Right lobe of liver (tissue), 6 donors: ENCODE data around the gene SKIC8. TPM values are rescaled to one million over a fixed set of nuclear protein-coding genes. Genes with fewer than 3 reads are reported as not detected.

Experiments
- ATAC-seq, 4 donors: fragments of 200-7000 bp; cut with Tn5 transposase; one replicate each; pipeline ENCODE4 v1.9.1; 2020; ENCODE audit warnings: mild to moderate bottlenecking in 4 of 4, moderate library complexity in 4 of 4
- DNase-seq, 3 donors: peaks; one replicate each; pipeline ENCODE4 v3.0.0-alpha.2; 2020
- H3K27ac ChIP-seq, 3 donors: fragments of 200-600 bp; one replicate each; pipeline ENCODE4 v1.8.0; 2022
- H3K27me3 ChIP-seq, 2 donors: fragments of 200-600 bp; one replicate each; pipeline ENCODE4 v1.8.0; 2022
- H3K36me3 ChIP-seq, 4 donors: fragments of 200-600 bp; sonication (generic) in 1 of 4; one replicate each; pipeline versions ENCODE4 v1.5.1 to v1.8.0; 2017 to 2022; ENCODE audit warnings: control low read depth in 1 of 4
- H3K4me1 ChIP-seq, 4 donors: fragments of 200-600 bp; sonication (generic) in 1 of 4; one replicate each; pipeline versions ENCODE4 v1.5.1 to v1.8.0; 2017 to 2022; ENCODE audit warnings: control low read depth in 1 of 4
- H3K4me3 ChIP-seq, 3 donors: fragments of 200-600 bp; one replicate each; pipeline ENCODE4 v1.8.0; 2022
- H3K9me3 ChIP-seq, 4 donors: fragments of 200-600 bp; sonication (generic) in 1 of 4; one replicate each; pipeline versions ENCODE4 v1.5.1 to v1.8.0; 2017 to 2022; ENCODE audit warnings: control low read depth in 1 of 4
- POLR2A ChIP-seq: fragments of 450-650 bp; IDR thresholded peaks from one replicate; pipeline ENCODE4 v1.6.1; 2017; ENCODE audit warnings: antibody characterized with exemption, mild to moderate bottlenecking
- WGBS: methylation state at CpG from one replicate; pipeline ENCODE4 v1.1.6; 2018; ENCODE audit warnings: low coverage, low lambda C conversion rate; ENCODE audit not compliant: insufficient coverage; ENCODE audit errors: missing lambda C conversion rate; 5-methylcytosine and 5-hydroxymethylcytosine counted together
- intact Hi-C, 2 donors: fragments of 100-400 bp; cut with DNase I; formaldehyde crosslinking; loops; one replicate each; pipeline versions ENCODE4 v1.11.2 to v1.14.1; 2022
- total RNA-seq, 6 experiments: library from RNA; depleted of rRNA in 2 of 6; stranded (reverse); fragments of >200 nt in 2 of 6; fragmentation: NEBNext Ultra II Directional in 3 of 6; extraction: Animal tissue kit (Norgen Biotek cat#: 25700) in 3 of 6; gene quantifications; one replicate each; pipeline versions ENCODE4 v1.1.0 to v1.2.4, GENCODE V29; 2016 to 2023
- TF ChIP-seq, protein P1 (sequence below), 4 donors: fragments of 200-600 bp in 3 of 4; fragments of 450-650 bp in 1 of 4; IDR thresholded peaks; one replicate each; pipeline versions ENCODE4 v1.5.1 to v1.8.0; 2016 to 2022; ENCODE audit warnings: antibody characterized with exemption in 4 of 4, mild to moderate bottlenecking in 2 of 4
- donor health status: DM: no; HTN: yes; CAD: no.
- donor health status: DM: no; HTN: no; CAD: no.
- donor health status: DM: no; HTN: no; CAD: no.
- donor health status: DM: no; HTN: yes; CAD: no.
- donor health status: DM: no; HTN: yes; CAD: no.

Gene SKIC8
- total RNA-seq, 6 experiments from 2014 or later, result 21.7 to 30.3 (median 23.0) TPM

- TF ChIP-seq, protein P1, sequence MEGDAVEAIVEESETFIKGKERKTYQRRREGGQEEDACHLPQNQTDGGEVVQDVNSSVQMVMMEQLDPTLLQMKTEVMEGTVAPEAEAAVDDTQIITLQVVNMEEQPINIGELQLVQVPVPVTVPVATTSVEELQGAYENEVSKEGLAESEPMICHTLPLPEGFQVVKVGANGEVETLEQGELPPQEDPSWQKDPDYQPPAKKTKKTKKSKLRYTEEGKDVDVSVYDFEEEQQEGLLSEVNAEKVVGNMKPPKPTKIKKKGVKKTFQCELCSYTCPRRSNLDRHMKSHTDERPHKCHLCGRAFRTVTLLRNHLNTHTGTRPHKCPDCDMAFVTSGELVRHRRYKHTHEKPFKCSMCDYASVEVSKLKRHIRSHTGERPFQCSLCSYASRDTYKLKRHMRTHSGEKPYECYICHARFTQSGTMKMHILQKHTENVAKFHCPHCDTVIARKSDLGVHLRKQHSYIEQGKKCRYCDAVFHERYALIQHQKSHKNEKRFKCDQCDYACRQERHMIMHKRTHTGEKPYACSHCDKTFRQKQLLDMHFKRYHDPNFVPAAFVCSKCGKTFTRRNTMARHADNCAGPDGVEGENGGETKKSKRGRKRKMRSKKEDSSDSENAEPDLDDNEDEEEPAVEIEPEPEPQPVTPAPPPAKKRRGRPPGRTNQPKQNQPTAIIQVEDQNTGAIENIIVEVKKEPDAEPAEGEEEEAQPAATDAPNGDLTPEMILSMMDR (IDR thresholded peaks at IDR 0.05), result no peak
- no peak for TF ChIP-seq POLR2A
- WGBS, result 97% methylated on average over 2 of the region's 4 CpGs
- DNase-seq (no peak), ATAC-seq (no peak)
- H3K27ac ChIP-seq, result no peak overlapping the region
- H3K9me3 ChIP-seq, result no peaks in the 10 kb centered on the region
- no peaks in the 10 kb centered on the region for H3K27me3 ChIP-seq
- H3K36me3 ChIP-seq, result peaks cover 0 to 69% (median 9%) of the 10 kb centered on the region in 4 donors
- H3K4me3 ChIP-seq, result no peak overlapping the region
- intact Hi-C loops, result no loop called here
- no peaks in the 10 kb centered on the region for H3K4me1 ChIP-seq
Observed at GRCh38 chr15:78284758-78285157, 14.7 kb downstream of the SKIC8 start.

- H3K36me3 ChIP-seq, result peaks cover 0 to 49% (median 9%) of the 10 kb centered on the region in 4 donors
- no peak overlapping the region for H3K4me3 ChIP-seq
- DNase-seq (no peak), ATAC-seq (no peak)
- TF ChIP-seq, protein P1 (IDR thresholded peaks at IDR 0.05), result no peak
- no peak for TF ChIP-seq POLR2A
- no peak overlapping the region for H3K27ac ChIP-seq
- H3K9me3 ChIP-seq, result no peaks in the 10 kb centered on the region
- no peaks in the 10 kb centered on the region for H3K27me3 ChIP-seq
- intact Hi-C loops, result no loop called here
- 92% methylated on average over 1 of the region's 2 CpGs for WGBS
- no peaks in the 10 kb centered on the region for H3K4me1 ChIP-seq
Observed at GRCh38 chr15:78282324-78282723, 17.1 kb downstream of the SKIC8 start.

DNA sequence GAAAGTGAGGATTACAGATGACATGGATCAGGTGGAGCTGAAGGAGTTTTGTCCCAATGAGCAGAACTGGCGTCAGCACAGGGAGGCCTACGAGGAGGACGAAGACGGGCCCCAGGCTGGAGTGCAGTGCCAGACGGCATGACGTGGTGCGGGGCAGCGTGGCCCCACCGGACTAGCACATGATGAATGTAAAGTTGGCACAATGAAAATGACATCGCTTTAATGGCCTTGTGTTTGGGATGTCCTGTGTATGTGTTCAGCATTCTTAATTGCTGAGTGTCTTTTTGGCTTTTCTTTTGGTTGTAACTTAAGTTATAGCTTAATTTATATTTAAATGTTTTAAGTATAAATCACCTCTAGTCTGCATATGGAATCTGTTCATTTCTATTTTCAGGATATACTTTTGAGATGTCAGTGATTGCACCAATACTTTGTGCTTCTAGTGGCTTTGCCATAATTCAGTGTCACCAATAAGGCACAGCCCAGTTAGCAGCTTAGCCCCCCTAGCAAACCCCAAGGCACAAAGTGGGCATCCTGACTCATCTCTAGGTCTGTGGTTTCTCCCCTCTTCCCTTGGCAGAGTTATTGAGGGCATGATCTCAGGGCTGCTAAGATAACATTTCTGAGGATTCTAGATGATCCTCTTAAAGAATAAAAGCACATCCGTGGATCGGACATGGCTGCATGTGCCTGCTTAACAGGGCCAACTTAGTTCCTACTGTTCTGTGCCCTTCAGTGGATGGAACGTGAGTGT, 18.9 kb downstream of the SKIC8 start:
- ATAC-seq (no peak), DNase-seq (no peak)
- Histone ChIP-seq H3K36me3 (peaks cover 0 to 36% (median 8%) of the 10 kb centered on the region in 4 donors), H3K4me1 (no peaks in the 10 kb centered on the region), H3K9me3 (no peaks in the 10 kb centered on the region), H3K27ac (no peak overlapping the region), H3K4me3 (no peak overlapping the region), H3K27me3 (no peaks in the 10 kb centered on the region)
- WGBS, result 87% methylated on average over 3 of the region's 13 CpGs
- TF ChIP-seq, protein P1 (IDR thresholded peaks at IDR 0.05), result no peak
- TF ChIP-seq POLR2A, result no peak
- intact Hi-C loops, result no loop called here

GRCh38 chr15:78276064-78276943, 23.1 kb downstream of the SKIC8 start:
- TF ChIP-seq, protein P1 (IDR thresholded peaks at IDR 0.05), result no peak
- no peak for TF ChIP-seq POLR2A
- no peaks in the 10 kb centered on the region for H3K4me1 ChIP-seq
- 88% methylated on average over 1 of the region's 6 CpGs for WGBS
- intact Hi-C loops, result no loop called here
- H3K36me3 ChIP-seq, result peaks cover 0 to 3% (median 0%) of the 10 kb centered on the region in 4 donors
- H3K9me3 ChIP-seq, result no peaks in the 10 kb centered on the region
- ATAC-seq (no peak), DNase-seq (no peak)
- H3K4me3 ChIP-seq, result no peak overlapping the region
- no peaks in the 10 kb centered on the region for H3K27me3 ChIP-seq
- H3K27ac ChIP-seq, result no peak overlapping the region
